Small intestine (tissue), 7 donors: ENCODE data around the gene RIT1. TPM values are rescaled to one million over a fixed set of nuclear protein-coding genes. Genes with fewer than 3 reads are reported as not detected.

ENCODE experiments used
- DNase-seq, 2 donors: peaks; one replicate each; pipeline versions ENCODE4 v3.0.0 to v3.0.0-alpha.2; 2013
- FAIRE-seq: peaks from 2 replicates; lab custom pipeline; 2012; peaks lifted over from hg19 to GRCh38; lab: Jason Lieb, UNC
- H3K27ac ChIP-seq, 3 donors: one replicate each; pipeline ENCODE4 v1.5.1; 2013; ENCODE audit warnings: low read length in 2 of 3, mild to moderate bottlenecking in 2 of 3, control low read depth in 1 of 3, inconsistent platforms in 1 of 3, low read depth in 1 of 3, moderate library complexity in 1 of 3
- H3K27me3 ChIP-seq, 3 donors: one replicate each; pipeline ENCODE4 v1.6.1; 2013; ENCODE audit warnings: low read length in 3 of 3, inconsistent platforms in 1 of 3; ENCODE audit not compliant: control insufficient read depth in 3 of 3, insufficient read depth in 3 of 3
- H3K36me3 ChIP-seq, 3 donors: one replicate each; pipeline ENCODE4 v1.6.1; 2013; ENCODE audit warnings: low read length in 3 of 3, inconsistent platforms in 1 of 3, low read depth in 1 of 3, mild to moderate bottlenecking in 1 of 3, moderate library complexity in 1 of 3; ENCODE audit not compliant: control insufficient read depth in 3 of 3, insufficient read depth in 2 of 3
- H3K4me1 ChIP-seq, 3 donors: one replicate each; pipeline ENCODE4 v1.6.1; 2013; ENCODE audit warnings: low read length in 2 of 3, inconsistent platforms in 1 of 3, low read depth in 1 of 3, mild to moderate bottlenecking in 1 of 3, moderate library complexity in 1 of 3; ENCODE audit not compliant: control insufficient read depth in 3 of 3, insufficient read depth in 2 of 3
- H3K4me3 ChIP-seq, 3 donors: one replicate each; pipeline ENCODE4 v1.5.1; 2013; ENCODE audit warnings: low read length in 3 of 3, control low read depth in 1 of 3, inconsistent platforms in 1 of 3, low read depth in 1 of 3, mild to moderate bottlenecking in 1 of 3, moderate library complexity in 1 of 3
- H3K9me3 ChIP-seq, 2 donors: one replicate each; pipeline ENCODE4 v1.6.1; 2013; ENCODE audit warnings: low read depth in 1 of 2, low read length in 1 of 2; ENCODE audit not compliant: control insufficient read depth in 2 of 2, insufficient read depth in 1 of 2
- WGBS, 3 donors: extraction: QIAGEN DNeasy Blood & Tissue Kit; methylation state at CpG; one replicate each; pipeline ENCODE4 v1.1.7; 2013; 5-methylcytosine and 5-hydroxymethylcytosine counted together
- polyA plus RNA-seq, 4 donors: library from polyadenylated mRNA; stranded (reverse) in 3 of 4; unstranded in 1 of 4; fragments of 200-250 nt in 3 of 4; fragments of 120-200 nt in 1 of 4; gene quantifications; one replicate each; pipeline versions ENCODE4 v1.2.1 to v1.2.3, GENCODE V29; 2013
- donor health status: healthy with polysubstance abuse.
- donor health status: control.
- donor health status: control.
- donor health status: Bipolar disorder and iron deficiency.
- donor health status: healthy.

RIT1 gene
- polyA plus RNA-seq, 4 donors: 9.7 to 57.8 (median 11.7) TPM

- FAIRE-seq: no peak
- Histone ChIP-seq H3K4me3 (no peak overlapping the region), H3K36me3 (peaks cover 30 to 90% (median 34%) of the 10 kb centered on the region in 3 donors), H3K4me1 (peaks cover 0 to 3% (median 0%) of the 10 kb centered on the region in 3 donors), H3K9me3 (no peaks in the 10 kb centered on the region), H3K27me3 (no peaks in the 10 kb centered on the region), H3K27ac (no peak overlapping the region)
- WGBS, 3 donors: 94 to 96% (median 95%) methylated on average over 18 to 27 of the region's 27 CpGs
- no peak for DNase-seq
Measured at GRCh38 chr1:155950829-155951228, 39.7 kb upstream of the RIT1 start.

DNA sequence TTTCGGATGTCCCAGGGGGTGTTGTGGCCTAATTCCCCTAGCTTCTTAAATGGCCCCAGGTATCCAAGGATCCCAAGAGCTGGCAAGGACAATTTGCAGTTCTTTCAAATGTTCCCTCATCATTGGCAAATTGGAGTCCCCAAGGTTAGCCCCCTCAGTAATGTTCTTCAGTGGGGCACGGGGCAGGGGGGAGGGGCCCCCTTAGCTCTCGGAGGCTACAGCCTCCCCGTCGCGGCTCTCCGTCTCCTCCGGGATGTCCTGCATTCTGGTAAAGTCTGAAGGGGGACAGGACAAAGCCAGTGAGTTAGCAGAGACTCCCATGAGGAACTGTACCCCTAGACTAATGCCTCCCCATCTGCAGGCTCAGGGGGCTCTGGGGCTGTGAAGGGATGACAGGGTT, 36.6 kb upstream of the RIT1 start:
- 94 to 96% (median 95%) methylated on average over 8 of the region's 8 CpGs for WGBS, 3 donors
- H3K4me3 ChIP-seq: no peak overlapping the region
- peaks cover 27 to 72% (median 34%) of the 10 kb centered on the region in 3 donors for H3K36me3 ChIP-seq
- H3K4me1 ChIP-seq: peaks cover 0 to 28% (median 5%) of the 10 kb centered on the region in 3 donors
- FAIRE-seq (no peak), DNase-seq (no peak)
- H3K27me3 ChIP-seq: no peaks in the 10 kb centered on the region
- no peak overlapping the region for H3K27ac ChIP-seq
- H3K9me3 ChIP-seq: no peaks in the 10 kb centered on the region

- DNase-seq (no peak), FAIRE-seq (no peak)
- Histone ChIP-seq H3K9me3 (no peaks in the 10 kb centered on the region), H3K36me3 (peaks cover 23 to 67% (median 33%) of the 10 kb centered on the region in 3 donors), H3K27me3 (no peaks in the 10 kb centered on the region), H3K4me3 (no peak overlapping the region), H3K27ac (peak overlapping the region in 2 of 3 donors; percentile 12), H3K4me1 (peaks cover 0 to 32% (median 5%) of the 10 kb centered on the region in 3 donors)
- WGBS, 3 donors: 77 to 78% (median 77%) methylated on average over 4 of the region's 4 CpGs
Measured at GRCh38 chr1:155947292-155947691, 36.1 kb upstream of the RIT1 start.

DNA sequence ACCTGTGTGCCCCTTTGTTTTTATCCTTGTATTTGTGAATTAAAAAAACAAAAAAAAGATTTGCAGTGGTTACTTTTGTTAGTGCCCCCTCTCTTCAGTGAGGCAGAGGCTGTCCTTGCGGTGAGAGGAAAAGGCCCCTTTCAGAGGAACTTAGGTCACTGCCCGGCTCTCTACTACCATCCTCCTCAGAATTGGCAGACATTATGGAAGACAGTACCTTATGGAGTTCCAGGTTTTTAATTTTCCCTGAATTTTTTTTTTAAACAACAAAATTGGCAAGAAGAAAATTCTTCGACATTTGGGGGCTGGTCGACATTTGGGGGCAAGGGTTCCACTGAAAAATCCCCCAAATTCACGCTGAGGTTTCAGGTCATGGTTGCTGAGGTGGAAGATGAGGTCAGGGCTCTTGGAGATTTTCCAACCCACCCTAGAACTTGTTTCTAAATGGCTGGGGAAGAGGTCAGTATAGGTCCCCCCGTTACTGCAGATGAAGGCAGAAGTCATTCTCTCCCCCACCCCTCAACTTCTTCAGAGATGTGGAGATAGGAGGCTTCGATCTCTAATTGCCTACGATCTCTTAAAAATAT, 35.6 kb upstream of the RIT1 start:
- DNase-seq (no peak), FAIRE-seq (no peak)
- no peak overlapping the region for H3K4me3 ChIP-seq
- peaks cover 19 to 62% (median 28%) of the 10 kb centered on the region in 3 donors for H3K36me3 ChIP-seq
- no peaks in the 10 kb centered on the region for H3K27me3 ChIP-seq
- peak overlapping the region in 2 of 3 donors; percentile 56 to 58 for H3K27ac ChIP-seq
- H3K9me3 ChIP-seq: no peaks in the 10 kb centered on the region
- H3K4me1 ChIP-seq: peaks cover 0 to 38% (median 5%) of the 10 kb centered on the region in 3 donors
- WGBS, 3 donors: 72 to 84% (median 78%) methylated on average over 8 of the region's 8 CpGs

- peaks cover 0 to 54% (median 9%) of the 10 kb centered on the region in 3 donors for H3K4me1 ChIP-seq
- H3K27ac ChIP-seq: peak overlapping the region in 1 of 3 donors; percentile 11
- H3K4me3 ChIP-seq: no peak overlapping the region
- FAIRE-seq (no peak), DNase-seq (no peak)
- 14 to 35% (median 32%) methylated on average over 6 of the region's 6 CpGs for WGBS, 3 donors
- no peaks in the 10 kb centered on the region for H3K27me3 ChIP-seq
- H3K36me3 ChIP-seq: peaks cover 7 to 39% (median 10%) of the 10 kb centered on the region in 3 donors
- H3K9me3 ChIP-seq: no peaks in the 10 kb centered on the region
Measured at GRCh38 chr1:155944444-155944799, 33.3 kb upstream of the RIT1 start.

- WGBS, 3 donors: 19 to 62% (median 41%) methylated on average over 11 of the region's 11 CpGs
- Histone ChIP-seq H3K27me3 (no peaks in the 10 kb centered on the region), H3K4me3 (peak overlapping the region in 1 of 3 donors; percentile 60), H3K9me3 (no peaks in the 10 kb centered on the region), H3K4me1 (peaks cover 0 to 54% (median 9%) of the 10 kb centered on the region in 3 donors), H3K27ac (peak overlapping the region; percentile 86 to 95 (median 95)), H3K36me3 (peaks cover 4 to 24% (median 5%) of the 10 kb centered on the region in 3 donors)
- peak; percentile 58 to 91 for DNase-seq
- no peak for FAIRE-seq
Measured at GRCh38 chr1:155942578-155943141, 31.5 kb upstream of the RIT1 start.

GRCh38 chr1:155941845-155942531, 30.8 kb upstream of the RIT1 start:
- Histone ChIP-seq H3K4me1 (peaks cover 0 to 54% (median 9%) of the 10 kb centered on the region in 3 donors), H3K27me3 (no peaks in the 10 kb centered on the region), H3K36me3 (peaks cover 0 to 18% (median 4%) of the 10 kb centered on the region in 3 donors), H3K9me3 (no peaks in the 10 kb centered on the region), H3K4me3 (peak overlapping the region in 1 of 3 donors; percentile 60), H3K27ac (peak overlapping the region; percentile 86 to 95 (median 95))
- WGBS, 3 donors: 42 to 67% (median 53%) methylated on average over 29 of the region's 29 CpGs
- no peak for DNase-seq
- no peak for FAIRE-seq

DNA sequence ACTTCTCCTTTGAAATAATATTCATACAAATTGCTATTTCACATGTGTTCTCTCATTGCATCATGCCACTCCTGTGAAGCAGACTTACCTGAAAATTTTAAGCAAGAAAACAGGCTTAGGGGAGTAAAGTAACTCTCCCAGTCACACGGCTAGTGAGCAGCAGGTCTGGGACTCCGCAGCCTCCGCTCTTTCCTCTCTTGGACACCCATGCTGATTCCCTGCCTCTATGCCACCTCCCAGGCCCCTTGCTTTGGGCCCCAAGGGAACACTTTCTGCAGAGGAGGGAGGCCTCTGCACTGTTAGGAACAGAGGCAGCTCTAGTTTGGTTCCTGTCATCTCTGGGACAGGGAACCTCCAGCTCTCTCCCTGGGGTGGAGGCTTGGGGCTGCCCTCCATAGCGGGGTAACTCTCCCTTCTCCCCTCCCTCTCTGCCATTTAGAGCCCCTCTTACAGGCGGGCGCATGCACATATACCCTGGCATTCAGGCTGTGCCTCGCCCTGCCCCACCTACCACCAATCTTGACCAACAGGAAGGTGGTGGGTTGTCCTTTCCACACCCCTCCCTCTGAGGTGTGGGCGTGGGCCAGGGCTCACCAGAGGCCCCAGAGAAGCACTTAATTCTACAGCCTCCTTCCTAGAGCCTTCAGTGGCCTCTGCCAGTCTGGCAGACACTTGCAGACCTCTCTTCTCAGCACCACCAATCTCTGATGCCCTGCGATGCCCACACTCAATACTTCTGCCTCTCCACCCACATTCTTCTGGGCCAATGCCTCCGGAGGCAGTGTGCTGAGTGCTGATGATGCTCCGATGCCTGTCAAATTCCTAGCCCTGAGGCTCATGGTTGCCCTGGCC, 30.1 kb upstream of the RIT1 start, which contains the start of gene RXFP4:
Gene RXFP4, plus strand, starts transcription at position 646 of the 852 bp plus-strand sequence. Its CDS starts 72 bp downstream, at position 718.
- Histone ChIP-seq H3K4me3 (peak within 1 kb of the TSS in 1 of 3 donors; percentile 60), H3K27me3 (no peaks in the 10 kb centered on the region), H3K9me3 (no peaks in the 10 kb centered on the region), H3K4me1 (peaks cover 0 to 54% (median 9%) of the 10 kb centered on the region in 3 donors), H3K27ac (peak within 1 kb of the TSS; percentile 86 to 95 (median 95)), H3K36me3 (peaks cover 0 to 10% (median 0%) of the 10 kb centered on the region in 3 donors)
- WGBS, 3 donors: 18 to 44% (median 31%) methylated on average over 11 of the region's 11 CpGs
- FAIRE-seq: no peak
- peak; percentile 62 to 88 for DNase-seq
